GM12878 (cell line): ENCODE results near the gene TOR1AIP1. TPM values are rescaled to one million over a fixed set of nuclear protein-coding genes. Genes with fewer than 3 reads are reported as not detected.

Experiments used
- ATAC-seq: fragments of 200-7000 bp; cut with Tn5 transposase; 3 replicates; pipeline ENCODE4 v1.9.1; 2020; ENCODE audit warnings: mild to moderate bottlenecking, moderate library complexity
- BruUV-seq: library from RNA; stranded (reverse); fragments of 400-500 nt; replicated peaks from 2 replicates; lab custom pipeline; 2021; lab: Mats Ljungman, UMichigan
- CTCF ChIA-PET: fragments of 300-600 bp; sonication (Branson Sonifier 250); formaldehyde crosslinking; extraction: SDS; loops from one replicate; lab custom pipeline; 2021; ENCODE audit warnings: inconsistent platforms; lab: Yijun Ruan, JAX
- POLR2A ChIA-PET: fragments of 350-600 bp; formaldehyde crosslinking; extraction: SDS; loops from one replicate; lab custom pipeline; 2021; ENCODE audit warnings: inconsistent platforms; lab: Charles Lee
- RAD21 ChIA-PET: fragments of 300-600 bp; sonication (Branson Sonifier 250); formaldehyde crosslinking; loops from one replicate; lab custom pipeline; 2023; ENCODE audit warnings: antibody characterized with exemption; ENCODE audit not compliant: unreplicated experiment; lab: Charles Lee
- SMC1A ChIA-PET: fragments of 300-600 bp; sonication (Branson Sonifier 250); formaldehyde crosslinking; loops from one replicate; lab custom pipeline; 2023; ENCODE audit not compliant: unreplicated experiment, uncharacterized antibody; lab: Charles Lee
- DNase-seq: peaks from one replicate; pipeline ENCODE4 v3.0.0-alpha.2; 2011; ENCODE audit warnings: low read depth, low spot score
- FAIRE-seq: peaks from 3 replicates; lab custom pipeline; 2011; peaks lifted over from hg19 to GRCh38; lab: Jason Lieb, UNC
- H2AFZ ChIP-seq: 2 replicates; pipeline ENCODE4 v1.6.0; 2011; ENCODE audit warnings: low read depth, low read length, control low read depth; ENCODE audit not compliant: control insufficient read depth
- H3K27ac ChIP-seq: 2 replicates; pipeline ENCODE4 v1.5.1; 2011; ENCODE audit warnings: control low read depth; ENCODE audit not compliant: control insufficient read depth, insufficient read depth
- H3K27me3 ChIP-seq, 2 experiments: replicated peaks in 1 of 2; 2 replicates each; pipeline versions ENCODE4 v1.6.0 to v1.6.1; 2011; ENCODE audit warnings: low read length in 1 of 2; ENCODE audit not compliant: control insufficient read depth in 2 of 2, insufficient read depth in 2 of 2
- H3K36me3 ChIP-seq, 2 experiments: 2 replicates each; pipeline ENCODE4 v1.5.1; 2011; ENCODE audit warnings: low read length in 1 of 2; ENCODE audit not compliant: control insufficient read depth in 2 of 2, insufficient read depth in 2 of 2
- H3K4me1 ChIP-seq: 2 replicates; pipeline ENCODE4 v1.6.1; 2011; ENCODE audit warnings: mild to moderate bottlenecking, low read length, moderate library complexity, mixed read lengths; ENCODE audit not compliant: control insufficient read depth, insufficient read depth
- H3K4me2 ChIP-seq: 2 replicates; pipeline ENCODE4 v1.6.0; 2011; ENCODE audit warnings: control low read depth; ENCODE audit not compliant: control insufficient read depth, insufficient read depth
- H3K4me3 ChIP-seq: fragments of 200-600 bp; sonication (generic); 2 replicates; pipeline ENCODE4 v1.5.1; 2016
- H3K79me2 ChIP-seq: 2 replicates; pipeline ENCODE4 v1.6.0; 2011; ENCODE audit warnings: low read length; ENCODE audit not compliant: control insufficient read depth, insufficient read depth
- H3K9ac ChIP-seq: 2 replicates; pipeline ENCODE4 v1.8.0; 2011; ENCODE audit warnings: low read length, control low read depth, mixed read lengths; ENCODE audit not compliant: control insufficient read depth, insufficient read depth
- H3K9me3 ChIP-seq: replicated peaks from 3 replicates; pipeline ENCODE4 v1.5.1; 2011; ENCODE audit warnings: mild to moderate bottlenecking, low read length; ENCODE audit not compliant: control insufficient read depth, insufficient read depth
- H4K20me1 ChIP-seq: 2 replicates; pipeline ENCODE4 v1.6.0; 2011; ENCODE audit not compliant: control insufficient read depth, insufficient read depth
- CEBPZ ChIP-seq: fragments of 150-350 bp; IDR thresholded peaks from 2 replicates; pipeline ENCODE4 v1.6.1; 2016; ENCODE audit warnings: low read depth, low read length
- CHD2 ChIP-seq: IDR thresholded peaks from 2 replicates; pipeline ENCODE4 v1.6.1; 2011; ENCODE audit warnings: low read depth, low read length, improper control_type of control experiment, borderline replicate concordance
- EED ChIP-seq: sonication (generic); IDR thresholded peaks from 2 replicates; pipeline ENCODE4 v1.6.1; 2016; ENCODE audit warnings: antibody characterized with exemption, low read depth
- HCFC1 ChIP-seq: fragments of 150-350 bp; IDR thresholded peaks from 2 replicates; pipeline ENCODE4 v1.6.1; 2014; ENCODE audit warnings: low read length
- LARP7 ChIP-seq: fragments of 450-650 bp; IDR thresholded peaks from 2 replicates; pipeline ENCODE4 v1.6.1; 2017; ENCODE audit warnings: mild to moderate bottlenecking
- NRF1 ChIP-seq: conservative IDR thresholded peaks from 2 replicates; pipeline ENCODE4 v1.6.1; 2011; ENCODE audit warnings: mild to moderate bottlenecking, low read depth, low read length, improper control_type of control experiment
- RBBP5 ChIP-seq: fragments of 200-600 bp; sonication (generic); conservative IDR thresholded peaks from 2 replicates; pipeline ENCODE4 v1.6.1; 2016
- SIX5 ChIP-seq: IDR thresholded peaks from 2 replicates; pipeline ENCODE4 v1.6.1; 2011; ENCODE audit warnings: mild to moderate bottlenecking, low read depth, low read length, moderate library complexity; ENCODE audit not compliant: severe bottlenecking
- SMAD1 ChIP-seq: fragments of 450-650 bp; IDR thresholded peaks from 2 replicates; pipeline ENCODE4 v1.6.1; 2018; ENCODE audit warnings: mild to moderate bottlenecking, low read depth; ENCODE audit not compliant: partially characterized antibody
- SREBF1 ChIP-seq: IDR thresholded peaks from 2 replicates; pipeline ENCODE4 v1.6.1; 2012; ENCODE audit warnings: mild to moderate bottlenecking, low read length
- ZBTB4 ChIP-seq: fragments of 450-650 bp; formaldehyde crosslinking; IDR thresholded peaks from 2 replicates; pipeline ENCODE4 v1.4.0; 2022; ENCODE audit warnings: mild to moderate bottlenecking, moderate library complexity
- WGBS: methylation state at CpG from one replicate; pipeline ENCODE4 v1.1.6; 2016; ENCODE audit warnings: low lambda C conversion rate; ENCODE audit not compliant: insufficient replicate concordance, insufficient coverage; ENCODE audit errors: missing lambda C conversion rate; 5-methylcytosine and 5-hydroxymethylcytosine counted together
- in situ Hi-C: fragments of 300-500 bp; cut with MboI; formaldehyde crosslinking; loops from 9 replicates; pipeline ENCODE4 v1.14.3; 2018; ENCODE audit warnings: mixed read lengths
- intact Hi-C: fragments of 100-400 bp; cut with micrococcal nuclease; formaldehyde crosslinking; loops from one replicate; pipeline ENCODE4 v1.14.2; 2022; ENCODE audit not compliant: unreplicated experiment
- polyA plus RNA-seq, 11 experiments: library from polyadenylated mRNA; depleted of rRNA in 4 of 11; unstranded in 6 of 11; stranded (reverse) in 5 of 11; fragments of >200 nt; fragmentation: Nextera tagmentation in 4 of 11; fragmentation: Illumina TruSeq in 1 of 11; extraction: Ambion mirVana in 4 of 11; extraction: Trizol in 1 of 11; gene quantifications; 1 replicate in 1 of 11; 2 replicates in 10 of 11; pipeline versions ENCODE4 v1.2.1 to v1.2.3, GENCODE V29; 2011 to 2016; ENCODE audit warnings: inconsistent platforms in 2 of 11, missing spikeins in 2 of 11, low read depth in 1 of 11
- total RNA-seq, 4 experiments: library from RNA; depleted of rRNA in 3 of 4; stranded (reverse); fragments of >200 nt in 3 of 4; fragmentation: Illumina TruSeq in 1 of 4; extraction: Trizol in 1 of 4; gene quantifications; 2 replicates each; pipeline versions ENCODE4 v1.2.1 to v1.2.3, GENCODE V29; 2013 to 2021
- TF ChIP-seq, protein P1 (sequence below): fragments of 450-650 bp; IDR thresholded peaks from 2 replicates; pipeline ENCODE4 v1.6.1; 2016; ENCODE audit warnings: mild to moderate bottlenecking
- TF ChIP-seq, protein P2 (sequence below): fragments of 450-650 bp; IDR thresholded peaks from 2 replicates; pipeline ENCODE4 v1.6.1; 2017; ENCODE audit warnings: antibody characterized with exemption, mild to moderate bottlenecking, moderate library complexity

Gene TOR1AIP1
- total and polyA plus RNA-seq, 10 of the 15 experiments (the other 5 are each of a cell fraction or from before 2014, with no cell fraction given) = 14.8 to 36.0 (median 25.8) TPM

GRCh38 chr1:179968284-179968993 is 86.4 kb downstream of the TOR1AIP1 start:
- peaks cover 4 to 5% of the 10 kb centered on the region in 2 experiments; a peak in 3 of 4 replicates for H3K36me3 ChIP-seq
- H3K79me2 ChIP-seq = peaks cover 60% of the 10 kb centered on the region
- intact Hi-C loops = no loop called here
- no TSS peak for BruUV-seq
- no peak overlapping the region for H3K9ac ChIP-seq
- H2AFZ ChIP-seq = no peak overlapping the region
- ATAC-seq (no peak), FAIRE-seq (no peak), DNase-seq (no peak)
- CTCF ChIA-PET = no interaction called here
- H3K4me2 ChIP-seq = no peak overlapping the region
- RAD21 ChIA-PET = no interaction called here
- no peaks in the 10 kb centered on the region for H3K27me3 ChIP-seq
- no peak overlapping the region for H3K4me3 ChIP-seq
- SMC1A ChIA-PET = no interaction called here
- no peak for TF ChIP-seq NRF1
- no peak for TF ChIP-seq LARP7
- TF ChIP-seq SREBF1 = no peak
- no peak for TF ChIP-seq CEBPZ
- TF ChIP-seq SMAD1 = no peak
- no peak for TF ChIP-seq ZBTB4 (CRISPR knock-in tag)
- TF ChIP-seq, protein P1, sequence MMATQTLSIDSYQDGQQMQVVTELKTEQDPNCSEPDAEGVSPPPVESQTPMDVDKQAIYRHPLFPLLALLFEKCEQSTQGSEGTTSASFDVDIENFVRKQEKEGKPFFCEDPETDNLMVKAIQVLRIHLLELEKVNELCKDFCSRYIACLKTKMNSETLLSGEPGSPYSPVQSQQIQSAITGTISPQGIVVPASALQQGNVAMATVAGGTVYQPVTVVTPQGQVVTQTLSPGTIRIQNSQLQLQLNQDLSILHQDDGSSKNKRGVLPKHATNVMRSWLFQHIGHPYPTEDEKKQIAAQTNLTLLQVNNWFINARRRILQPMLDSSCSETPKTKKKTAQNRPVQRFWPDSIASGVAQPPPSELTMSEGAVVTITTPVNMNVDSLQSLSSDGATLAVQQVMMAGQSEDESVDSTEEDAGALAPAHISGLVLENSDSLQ = no peak
- TF ChIP-seq CHD2 = no peak
- TF ChIP-seq, protein P2, sequence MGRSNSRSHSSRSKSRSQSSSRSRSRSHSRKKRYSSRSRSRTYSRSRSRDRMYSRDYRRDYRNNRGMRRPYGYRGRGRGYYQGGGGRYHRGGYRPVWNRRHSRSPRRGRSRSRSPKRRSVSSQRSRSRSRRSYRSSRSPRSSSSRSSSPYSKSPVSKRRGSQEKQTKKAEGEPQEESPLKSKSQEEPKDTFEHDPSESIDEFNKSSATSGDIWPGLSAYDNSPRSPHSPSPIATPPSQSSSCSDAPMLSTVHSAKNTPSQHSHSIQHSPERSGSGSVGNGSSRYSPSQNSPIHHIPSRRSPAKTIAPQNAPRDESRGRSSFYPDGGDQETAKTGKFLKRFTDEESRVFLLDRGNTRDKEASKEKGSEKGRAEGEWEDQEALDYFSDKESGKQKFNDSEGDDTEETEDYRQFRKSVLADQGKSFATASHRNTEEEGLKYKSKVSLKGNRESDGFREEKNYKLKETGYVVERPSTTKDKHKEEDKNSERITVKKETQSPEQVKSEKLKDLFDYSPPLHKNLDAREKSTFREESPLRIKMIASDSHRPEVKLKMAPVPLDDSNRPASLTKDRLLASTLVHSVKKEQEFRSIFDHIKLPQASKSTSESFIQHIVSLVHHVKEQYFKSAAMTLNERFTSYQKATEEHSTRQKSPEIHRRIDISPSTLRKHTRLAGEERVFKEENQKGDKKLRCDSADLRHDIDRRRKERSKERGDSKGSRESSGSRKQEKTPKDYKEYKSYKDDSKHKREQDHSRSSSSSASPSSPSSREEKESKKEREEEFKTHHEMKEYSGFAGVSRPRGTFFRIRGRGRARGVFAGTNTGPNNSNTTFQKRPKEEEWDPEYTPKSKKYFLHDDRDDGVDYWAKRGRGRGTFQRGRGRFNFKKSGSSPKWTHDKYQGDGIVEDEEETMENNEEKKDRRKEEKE = no peak
- TF ChIP-seq EED = no peak
- TF ChIP-seq SIX5 = no peak
- no peak for TF ChIP-seq HCFC1
- no peak for TF ChIP-seq RBBP5
- TF ChIP-seq, all 136 proteins: peak for 0
- H3K4me1 ChIP-seq = no peaks in the 10 kb centered on the region
- WGBS = 93% methylated on average over 6 of the region's 6 CpGs
- POLR2A ChIA-PET = no interaction called here
- no peaks in the 10 kb centered on the region for H4K20me1 ChIP-seq
- in situ Hi-C loops = no loop called here
- no peak overlapping the region for H3K27ac ChIP-seq
- H3K9me3 ChIP-seq = peaks cover 12% of the 10 kb centered on the region
